GM21723 (cell line): ENCODE measurements around the gene NMRK1.

ENCODE experiments used
- ATAC-seq: cut with Tn5 transposase; IDR thresholded peaks from one replicate; pipeline ENCODE4 v1.9.1; 2021; ENCODE audit warnings: mild to moderate bottlenecking, moderate library complexity; ENCODE audit not compliant: unreplicated experiment

Gene NMRK1

GRCh38 chr9:75063556-75064305 is 24.2 kb downstream of the NMRK1 start:
- no peak for ATAC-seq

- ATAC-seq: no peak
Measured at GRCh38 chr9:75061169-75061568, 26.8 kb downstream of the NMRK1 start.

- ATAC-seq: no peak
Measured at GRCh38 chr9:75054368-75055001, 33.5 kb downstream of the NMRK1 start.

GRCh38 chr9:75053869-75054268 is 34.1 kb downstream of the NMRK1 start:
- ATAC-seq: peak; percentile 94

- no peak for ATAC-seq
Measured at GRCh38 chr9:75051285-75051684, 36.7 kb downstream of the NMRK1 start.

GRCh38 chr9:75047506-75047905 is 40.4 kb downstream of the NMRK1 start:
- ATAC-seq: no peak

GRCh38 chr9:75046725-75047345 is 41.1 kb downstream of the NMRK1 start:
- no peak for ATAC-seq

- no peak for ATAC-seq
Measured at GRCh38 chr9:75041041-75041440, 46.9 kb downstream of the NMRK1 start.

GRCh38 chr9:75039801-75040200 is 48.2 kb downstream of the NMRK1 start:
- ATAC-seq: peak; percentile 68

- ATAC-seq: no peak
Measured at GRCh38 chr9:75039009-75039408, 48.9 kb downstream of the NMRK1 start.

GRCh38 chr9:75036793-75037192 is 51.2 kb downstream of the NMRK1 start:
- ATAC-seq: no peak

GRCh38 chr9:75033791-75034473 is 54.0 kb downstream of the NMRK1 start:
- no peak for ATAC-seq

- peak; percentile 56 for ATAC-seq
Measured at GRCh38 chr9:75027187-75028107, 60.5 kb downstream of the NMRK1 start.

GRCh38 chr9:75023846-75024245 is 64.1 kb downstream of the NMRK1 start:
- no peak for ATAC-seq

- ATAC-seq: no peak
Measured at GRCh38 chr9:75019654-75020053, 68.3 kb downstream of the NMRK1 start.

GRCh38 chr9:75019022-75019421 is 68.9 kb downstream of the NMRK1 start:
- ATAC-seq: no peak

- no peak for ATAC-seq
Measured at GRCh38 chr9:75017378-75017777, 70.6 kb downstream of the NMRK1 start.

GRCh38 chr9:75013735-75014134 is 74.2 kb downstream of the NMRK1 start:
- no peak for ATAC-seq
